ENCODE results near the gene PTMS.

Gene PTMS

GRCh38 chr12:6752921-6753771, 13.0 kb upstream of the PTMS start, which contains the start of gene MLF2 (continued):
- TF ChIP-seq ZNF518A (tag by site-specific recombination; conservative IDR thresholded peaks at IDR 0.05; ENCODE audit: low read depth) = peak; percentile 36
- TF ChIP-seq ZNF558 (tag by site-specific recombination; IDR thresholded peaks at IDR 0.05) = peak; percentile 14; the same call in 1 of the 2 replicates
- TF ChIP-seq ZBTB11 (tag by site-specific recombination; conservative IDR thresholded peaks at IDR 0.05; ENCODE audit: low read depth) = peak; percentile 97
- TF ChIP-seq KLF17 (tag by site-specific recombination; IDR thresholded peaks at IDR 0.05) = peak; percentile 60
- TF ChIP-seq ZNF394 (tag by site-specific recombination; IDR thresholded peaks at IDR 0.05; ENCODE audit: borderline replicate concordance) = peak; percentile 89; the same call in 1 of the 2 replicates
- TF ChIP-seq ZNF391 (tag by site-specific recombination; IDR thresholded peaks at IDR 0.05; ENCODE audit: borderline replicate concordance, low read depth) = 0 out of 2 replicates have a peak, but pooled peaks have one; percentile 28
- no peak; the same call in 1 of the 2 replicates for TF ChIP-seq ELK4 (IDR thresholded peaks at IDR 0.05; ENCODE audit: borderline replicate concordance, low read depth, low read length)

- H3K4me3 ChIP-seq (ENCODE audit: low read depth, low read length) = no peak overlapping the region
- no peaks in the 10 kb centered on the region for H3K9me3 ChIP-seq (ENCODE audit: control insufficient read depth, insufficient read depth, low read depth, low read length)
- POLR2A ChIA-PET = interaction anchor here (0.6 to 4.2 kb wide), 23 partner anchors 9 to 283 kb away, joined by 3 to 79 read pairs (median 8); partner anchors contain the start of genes C12orf57, CDCA3, COPS7A and GPR162
- no peak overlapping the region; the same call in 1 of the 2 replicates for H3K27ac ChIP-seq (ENCODE audit: extremely low read depth, low read depth, low read length)
- 0 out of 2 replicates have a peak, but pooled peaks cover 2% of the 10 kb centered on the region for H3K4me1 ChIP-seq (ENCODE audit: control insufficient read depth, insufficient read depth, low read length)
- CTCF ChIA-PET = interaction anchor here (0.6 to 5.6 kb wide), 37 partner anchors 9 to 252 kb away, joined by 3 to 140 read pairs (median 5); partner anchors contain the start of genes CDCA3, COPS7A, GPR162 and PTMS
- H3K36me3 ChIP-seq (ENCODE audit: control insufficient read depth in 2 of 2, insufficient read depth in 1 of 2, low read length in 2 of 2) = peaks cover 20 to 33% of the 10 kb centered on the region in 2 experiments
- 0 out of 2 replicates have a peak, but pooled peaks have one; percentile 7 for TF ChIP-seq ZNF513 (tag by site-specific recombination; IDR thresholded peaks at IDR 0.05)
- no peak for TF ChIP-seq KLF7 (tag by site-specific recombination; IDR thresholded peaks at IDR 0.05; ENCODE audit: borderline replicate concordance)
- peak; percentile 96; the same call in 1 of the 2 replicates for TF ChIP-seq CTCF (tag by site-specific recombination; IDR thresholded peaks at IDR 0.05)
- TF ChIP-seq ZNF624 (tag by site-specific recombination; IDR thresholded peaks at IDR 0.05) = no peak
- 0 out of 2 replicates have a peak, but pooled peaks have one; percentile 45 for TF ChIP-seq ZNF184 (tag by site-specific recombination; IDR thresholded peaks at IDR 0.05)
- 0 out of 2 replicates have a peak, but pooled peaks have one; percentile 14 for TF ChIP-seq ZNF324 (tag by site-specific recombination; IDR thresholded peaks at IDR 0.05)
- peak; percentile 2; the same call in 1 of the 2 replicates for TF ChIP-seq ZNF558 (tag by site-specific recombination; IDR thresholded peaks at IDR 0.05)
- TF ChIP-seq ZNF302 (tag by site-specific recombination; IDR thresholded peaks at IDR 0.05; ENCODE audit: low read depth) = no peak
- peak; percentile 37; the same call in 1 of the 2 replicates for TF ChIP-seq ZSCAN16 (tag by site-specific recombination; IDR thresholded peaks at IDR 0.05)
- TF ChIP-seq ZSCAN4 (tag by site-specific recombination; IDR thresholded peaks at IDR 0.05) = peak; percentile 44; the same call in 1 of the 2 replicates
These were observed 12.3 kb upstream of the PTMS start for GRCh38 chr12:6753772-6754356.
